NT2/D1 (cell line): Measurements from ENCODE around the gene SFXN5.

ENCODE experiments used
- SUZ12 ChIP-seq: IDR thresholded peaks from 2 replicates; pipeline ENCODE4 v1.6.1; 2011; ENCODE audit not compliant: insufficient read length, insufficient read depth; ENCODE audit errors: extremely low read depth
- YY1 ChIP-seq: IDR thresholded peaks from 2 replicates; pipeline ENCODE4 v1.6.1; 2011; ENCODE audit not compliant: insufficient read length, insufficient read depth
- ZNF274 ChIP-seq: IDR thresholded peaks from 2 replicates; pipeline ENCODE4 v1.6.1; 2011; ENCODE audit warnings: mild to moderate bottlenecking, low read depth, low read length

GRCh38 chr2:73100956-73101355 is 29.4 kb upstream of the SFXN5 start:
- TF ChIP-seq YY1 (no peak), ZNF274 (no peak), SUZ12 (no peak)
